Gastroesophageal sphincter (tissue), 3 donors: Measurements from ENCODE around the gene ZBTB47.

Source experiments
- POLR2A ChIP-seq, 2 donors: fragments of 450-650 bp; IDR thresholded peaks; one replicate each; pipeline ENCODE4 v1.6.1; 2017; ENCODE audit warnings: antibody characterized with exemption in 2 of 2, mild to moderate bottlenecking in 2 of 2, moderate library complexity in 1 of 2
- TF ChIP-seq, protein P1 (sequence below), 4 experiments: fragments of 200-600 bp in 2 of 4; fragments of 450-650 bp in 2 of 4; sonication (generic) in 1 of 4; IDR thresholded peaks; one replicate each; pipeline ENCODE4 v1.5.1; 2017 to 2019; ENCODE audit warnings: antibody characterized with exemption in 4 of 4, mild to moderate bottlenecking in 2 of 4, moderate library complexity in 2 of 4

DNA sequence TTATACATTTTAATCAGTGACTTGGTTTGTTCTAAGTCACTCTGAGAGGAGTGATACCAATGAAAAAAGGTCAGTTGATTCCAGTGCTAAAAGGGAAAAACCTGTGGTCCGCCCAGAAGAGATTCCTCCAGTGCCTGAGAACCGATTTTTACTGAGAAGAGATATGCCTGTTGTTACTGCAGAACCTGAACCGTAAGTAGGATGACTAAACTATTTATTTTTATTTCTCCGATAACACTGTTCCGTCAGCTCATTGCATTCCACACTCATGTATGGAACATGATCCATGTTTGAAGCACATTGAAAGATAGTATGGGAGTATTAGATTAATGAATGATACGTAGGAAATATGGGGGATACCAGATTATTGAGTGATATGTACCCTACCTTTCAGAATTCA, 20.0 kb upstream of the ZBTB47 start:
- TF ChIP-seq, protein P1, sequence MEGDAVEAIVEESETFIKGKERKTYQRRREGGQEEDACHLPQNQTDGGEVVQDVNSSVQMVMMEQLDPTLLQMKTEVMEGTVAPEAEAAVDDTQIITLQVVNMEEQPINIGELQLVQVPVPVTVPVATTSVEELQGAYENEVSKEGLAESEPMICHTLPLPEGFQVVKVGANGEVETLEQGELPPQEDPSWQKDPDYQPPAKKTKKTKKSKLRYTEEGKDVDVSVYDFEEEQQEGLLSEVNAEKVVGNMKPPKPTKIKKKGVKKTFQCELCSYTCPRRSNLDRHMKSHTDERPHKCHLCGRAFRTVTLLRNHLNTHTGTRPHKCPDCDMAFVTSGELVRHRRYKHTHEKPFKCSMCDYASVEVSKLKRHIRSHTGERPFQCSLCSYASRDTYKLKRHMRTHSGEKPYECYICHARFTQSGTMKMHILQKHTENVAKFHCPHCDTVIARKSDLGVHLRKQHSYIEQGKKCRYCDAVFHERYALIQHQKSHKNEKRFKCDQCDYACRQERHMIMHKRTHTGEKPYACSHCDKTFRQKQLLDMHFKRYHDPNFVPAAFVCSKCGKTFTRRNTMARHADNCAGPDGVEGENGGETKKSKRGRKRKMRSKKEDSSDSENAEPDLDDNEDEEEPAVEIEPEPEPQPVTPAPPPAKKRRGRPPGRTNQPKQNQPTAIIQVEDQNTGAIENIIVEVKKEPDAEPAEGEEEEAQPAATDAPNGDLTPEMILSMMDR (IDR thresholded peaks at IDR 0.05) = no peak
- TF ChIP-seq POLR2A (IDR thresholded peaks at IDR 0.05) = no peak
